HG02610 (cell line): ENCODE measurements around the gene UBA3.
A peak's percentile ranks its signal among the peaks of the same experiment; 100 is the strongest.

Experiments
- ATAC-seq: cut with Tn5 transposase; IDR thresholded peaks from one replicate; pipeline ENCODE4 v1.9.1; 2021; ENCODE audit warnings: mild to moderate bottlenecking, moderate library complexity; ENCODE audit not compliant: unreplicated experiment

Gene UBA3

DNA sequence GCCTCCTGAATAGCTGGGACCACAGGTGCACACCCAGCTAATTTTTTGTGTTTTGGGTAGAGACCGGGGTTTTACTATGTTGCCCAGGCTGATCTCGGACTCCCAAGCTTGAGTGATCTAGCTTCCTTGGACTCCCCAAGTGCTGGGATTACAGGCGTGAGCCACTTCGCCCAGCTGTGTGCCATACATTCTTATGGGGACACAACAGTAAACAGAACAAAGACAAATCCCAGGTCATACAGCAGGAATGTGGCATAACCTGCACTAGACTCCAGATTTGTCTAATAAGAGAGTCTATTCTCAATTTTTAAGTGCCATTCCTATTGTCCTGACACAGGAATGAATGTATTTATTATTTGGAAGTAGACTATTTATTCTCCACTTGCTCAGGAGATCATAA lies 22.2 kb upstream of the UBA3 start:
- ATAC-seq: no peak

- ATAC-seq: no peak
Observed at GRCh38 chr3:69099576-69099975, 19.4 kb upstream of the UBA3 start.

- ATAC-seq: no peak
Observed at GRCh38 chr3:69097407-69098086, 17.4 kb upstream of the UBA3 start.

- ATAC-seq: no peak
Observed at GRCh38 chr3:69096299-69096698, 16.1 kb upstream of the UBA3 start.

DNA sequence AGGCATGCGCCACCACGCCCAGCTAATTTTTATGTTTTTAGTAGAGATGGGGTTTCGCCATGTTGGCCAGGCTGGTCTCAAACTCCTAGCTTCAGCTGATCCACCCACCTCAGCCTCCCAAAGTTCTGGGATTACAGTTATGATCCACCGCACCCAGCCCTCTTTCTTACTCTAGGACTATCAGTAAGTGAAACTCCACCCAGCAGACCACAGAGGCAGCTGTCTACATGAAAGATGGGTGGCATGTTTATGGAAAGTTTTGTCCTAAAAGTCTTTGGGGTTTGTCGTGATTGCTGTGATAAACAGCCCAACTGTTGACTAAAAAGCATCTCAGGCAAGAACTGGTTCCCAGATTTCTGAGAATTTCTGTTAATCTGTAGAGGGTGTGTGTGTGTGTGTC lies 15.5 kb upstream of the UBA3 start:
- no peak for ATAC-seq

GRCh38 chr3:69094467-69095205 lies 14.5 kb upstream of the UBA3 start:
- peak; percentile 51 for ATAC-seq

- peak; percentile 79 for ATAC-seq
Observed at GRCh38 chr3:69092030-69092516, 11.9 kb upstream of the UBA3 start.

- no peak for ATAC-seq
Observed at GRCh38 chr3:69091389-69092029, 11.3 kb upstream of the UBA3 start.

- no peak for ATAC-seq
Observed at GRCh38 chr3:69090021-69090420, 9.9 kb upstream of the UBA3 start.

GRCh38 chr3:69088063-69088462 lies 7.9 kb upstream of the UBA3 start:
- peak; percentile 24 for ATAC-seq

- no peak for ATAC-seq
Observed at GRCh38 chr3:69087030-69087791, 7.0 kb upstream of the UBA3 start.

DNA sequence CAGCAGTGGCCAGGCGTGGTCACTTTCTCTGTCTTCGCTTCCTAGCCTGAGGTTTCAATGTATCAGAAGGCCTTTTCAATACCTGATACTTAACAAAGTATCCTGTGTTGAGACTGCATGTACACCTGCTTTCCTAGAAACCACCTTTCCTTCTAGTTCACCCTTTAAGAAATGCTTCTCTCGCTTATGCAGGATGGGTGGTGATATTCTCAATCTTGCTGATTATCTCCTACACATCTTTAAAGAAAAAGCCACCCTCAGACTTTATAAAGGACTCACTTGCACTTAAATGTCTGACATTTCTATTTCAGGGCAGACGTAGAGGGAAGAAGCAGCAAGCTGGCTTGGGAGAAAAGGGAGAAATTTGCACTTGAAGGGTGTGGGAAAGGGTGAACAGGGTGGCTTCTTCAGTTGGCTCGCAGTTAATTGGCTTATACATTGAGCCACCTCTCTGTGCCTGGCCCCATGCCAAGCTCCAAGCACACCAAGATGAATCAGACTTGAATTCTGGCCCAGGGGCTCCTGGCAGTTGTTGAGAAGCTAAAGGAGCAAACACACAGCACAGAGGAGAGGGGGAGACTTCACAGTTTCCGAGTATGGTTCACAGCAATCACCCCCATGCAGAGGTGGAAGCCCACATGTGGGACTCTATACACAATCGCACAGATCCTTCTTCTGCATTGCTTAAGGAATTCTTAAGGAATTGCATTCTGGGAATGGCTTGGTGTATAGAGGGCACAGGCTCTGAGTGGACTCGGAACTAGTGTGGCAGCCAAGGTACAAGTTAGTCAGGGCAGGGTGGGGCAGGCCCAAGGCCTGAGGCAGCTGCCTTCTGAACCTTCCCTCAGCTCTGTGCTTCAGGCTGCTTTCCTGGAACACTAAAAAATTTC lies 5.9 kb upstream of the UBA3 start:
- no peak for ATAC-seq

DNA sequence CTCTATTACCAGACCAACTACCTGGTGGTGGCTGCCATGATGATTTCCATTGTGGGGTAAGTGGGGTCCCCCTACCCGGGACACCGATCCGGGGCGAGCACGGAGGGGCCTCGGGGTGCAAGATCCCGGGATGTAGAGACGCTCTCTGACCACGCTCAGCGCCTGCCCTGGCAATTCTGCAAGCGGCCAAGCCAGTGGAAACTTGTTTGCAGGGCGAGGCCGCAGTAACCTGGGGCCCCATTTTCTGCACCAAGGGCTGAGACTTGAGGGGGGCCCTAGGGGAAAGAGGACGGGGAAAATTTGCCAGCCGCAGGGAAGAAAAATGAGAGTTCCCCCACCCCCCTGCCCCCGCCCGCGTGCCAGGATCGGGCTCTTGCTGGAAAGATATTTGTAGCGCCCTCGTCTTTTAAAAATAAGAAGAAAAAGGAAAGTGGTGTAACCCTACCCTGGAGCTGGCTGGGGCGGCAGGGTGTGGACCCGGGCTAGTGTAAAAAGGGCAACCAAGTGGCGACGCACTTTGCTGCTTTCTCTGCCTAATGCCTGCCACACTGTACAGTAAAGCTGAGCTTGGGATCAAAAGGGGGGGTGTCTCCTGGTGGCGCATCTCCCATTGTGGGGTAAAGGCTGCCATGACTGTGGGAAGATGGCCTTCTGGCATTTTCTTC lies 5.1 kb upstream of the UBA3 start:
- no peak for ATAC-seq

DNA sequence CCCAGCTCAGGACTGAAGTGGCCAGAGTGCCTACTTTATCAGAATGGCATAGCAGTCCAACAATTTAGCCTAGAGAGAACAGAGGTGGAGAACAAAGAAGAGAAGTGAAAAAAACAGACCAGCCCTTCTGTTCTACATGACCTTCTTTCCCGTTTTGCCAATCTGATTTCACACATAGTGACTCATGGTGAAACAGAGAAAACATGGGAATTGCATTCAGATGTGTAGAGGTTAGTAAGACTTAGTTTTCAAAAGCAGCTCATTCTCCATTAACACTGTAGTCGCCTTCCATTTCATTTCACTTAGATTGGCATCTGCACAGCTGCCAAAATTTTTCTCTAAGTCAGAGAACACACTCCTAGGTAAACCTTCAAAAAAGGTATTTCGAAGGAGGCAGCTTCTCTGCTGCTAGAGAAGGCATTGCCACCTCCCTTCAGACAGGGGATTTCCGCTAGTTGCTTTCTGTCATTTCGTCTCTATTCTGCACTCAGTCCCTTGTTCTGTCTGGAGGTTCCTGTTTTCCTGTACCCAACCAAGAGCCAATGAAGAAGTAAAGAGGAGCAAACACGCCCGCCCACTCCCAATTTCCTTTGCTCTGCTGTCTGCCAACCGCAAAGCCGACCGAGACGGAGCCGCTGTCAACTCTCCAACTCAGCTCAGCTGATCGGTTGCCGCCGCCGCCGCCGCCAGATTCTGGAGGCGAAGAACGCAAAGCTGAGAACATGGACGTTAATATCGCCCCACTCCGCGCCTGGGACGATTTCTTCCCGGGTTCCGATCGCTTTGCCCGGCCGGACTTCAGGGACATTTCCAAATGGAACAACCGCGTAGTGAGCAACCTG lies 4.4 kb upstream of the UBA3 start, which contains the start of gene ARL6IP5:
Gene ARL6IP5 (plus strand): TSS at position 612 of the 842 bp plus-strand sequence. CDS start 111 bp downstream, at position 723.
- ATAC-seq: peak; percentile 56

- ATAC-seq: peak; percentile 70
Observed at GRCh38 chr3:69082805-69083204, 2.6 kb upstream of the UBA3 start.

GRCh38 chr3:69082361-69082760 lies 2.2 kb upstream of the UBA3 start:
- no peak for ATAC-seq

DNA sequence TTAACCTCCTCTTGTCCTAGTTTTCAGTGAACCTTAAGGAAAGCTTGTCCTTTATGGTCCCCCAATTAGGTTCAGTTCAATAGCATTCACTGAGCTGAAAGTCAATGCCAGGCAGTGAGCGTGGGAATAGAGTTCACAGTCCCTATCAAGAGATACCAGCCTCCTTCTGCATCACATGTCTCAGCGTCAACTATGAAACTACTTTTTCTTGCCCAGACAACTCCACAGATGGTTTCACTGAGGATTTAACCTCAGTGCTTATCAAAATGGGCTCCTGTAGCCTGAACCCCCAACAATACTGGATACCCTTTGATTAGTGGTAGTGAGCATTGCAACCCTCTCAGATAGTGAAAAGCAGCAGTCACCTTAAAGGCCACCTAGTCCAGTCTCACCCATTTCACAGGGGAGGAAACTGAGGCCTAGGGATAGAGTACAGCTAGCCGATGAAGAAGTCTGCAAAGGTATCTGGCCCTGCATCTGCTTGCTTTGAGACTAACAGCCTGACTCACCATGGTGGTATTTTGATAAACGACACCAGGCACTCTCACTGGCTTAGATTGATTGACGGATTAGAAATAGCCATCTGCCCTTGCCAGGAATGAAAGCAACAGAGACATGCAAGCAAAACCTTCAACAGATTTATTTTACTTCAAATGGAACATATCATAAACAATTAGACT lies 1.6 kb upstream of the UBA3 start:
- no peak for ATAC-seq
